Spleen (tissue), 11 donors: ENCODE measurements around the gene PILRA. TPM values are rescaled to one million over a fixed set of nuclear protein-coding genes. Genes with fewer than 3 reads are reported as not detected.
"Not testable (repeated sequence)": the region's sequence is repeated elsewhere in the genome, so short reads cannot be mapped to it uniquely, and the experiment has no call there.

Experiments
- DNase-seq: peaks from one replicate; pipeline ENCODE4 v3.0.0-alpha.2; 2020
- H3K27ac ChIP-seq, 8 donors: fragments of 200-600 bp; sonication (generic) in 7 of 8; 1 replicate in 4 of 8; 2 replicates in 4 of 8; pipeline versions ENCODE4 v1.5.0 to v1.8.0; 2016 to 2021; ENCODE audit warnings: inconsistent platforms in 4 of 8, mild to moderate bottlenecking in 4 of 8, moderate library complexity in 1 of 8
- H3K27me3 ChIP-seq, 7 donors: fragments of 200-600 bp; sonication (generic) in 6 of 7; replicated peaks in 1 of 7; 1 replicate in 4 of 7; 2 replicates in 3 of 7; pipeline versions ENCODE4 v1.5.0 to v1.8.0; 2016 to 2021; ENCODE audit warnings: inconsistent platforms in 3 of 7, mild to moderate bottlenecking in 1 of 7
- H3K36me3 ChIP-seq, 6 donors: fragments of 200-600 bp; sonication (generic) in 5 of 6; 1 replicate in 4 of 6; 2 replicates in 2 of 6; pipeline versions ENCODE4 v1.5.0 to v1.8.0; 2016 to 2021; ENCODE audit warnings: inconsistent platforms in 2 of 6
- H3K4me1 ChIP-seq, 6 donors: fragments of 200-600 bp; sonication (generic) in 5 of 6; 1 replicate in 3 of 6; 2 replicates in 3 of 6; pipeline versions ENCODE4 v1.5.0 to v1.8.0; 2016 to 2021; ENCODE audit warnings: inconsistent platforms in 3 of 6
- H3K4me3 ChIP-seq, 8 donors: fragments of 200-600 bp; sonication (generic) in 7 of 8; 1 replicate in 4 of 8; 2 replicates in 4 of 8; pipeline versions ENCODE4 v1.5.0 to v1.8.0; 2016 to 2021; ENCODE audit warnings: inconsistent platforms in 4 of 8, mild to moderate bottlenecking in 4 of 8, moderate library complexity in 2 of 8
- H3K9me3 ChIP-seq, 8 donors: fragments of 200-600 bp; sonication (generic) in 7 of 8; 1 replicate in 4 of 8; 2 replicates in 4 of 8; pipeline versions ENCODE4 v1.5.0 to v1.8.0; 2016 to 2021; ENCODE audit warnings: inconsistent platforms in 4 of 8
- POLR2A ChIP-seq, 3 donors: fragments of 450-650 bp; IDR thresholded peaks; one replicate each; pipeline ENCODE4 v1.5.1; 2017; ENCODE audit warnings: antibody characterized with exemption in 3 of 3, mild to moderate bottlenecking in 1 of 3
- POLR2AphosphoS5 ChIP-seq, 3 donors: sonication (generic); formaldehyde crosslinking; IDR thresholded peaks; one replicate each; pipeline ENCODE4 v1.5.1; 2017; ENCODE audit warnings: antibody characterized with exemption in 3 of 3
- WGBS, 5 donors: extraction: QIAGEN DNeasy Blood & Tissue Kit in 3 of 5; methylation state at CpG; one replicate each; pipeline versions ENCODE4 v1.1.5 to v1.1.7; 2013 to 2018; 5-methylcytosine and 5-hydroxymethylcytosine counted together
- intact Hi-C: fragments of 100-400 bp; cut with DNase I; formaldehyde crosslinking; loops from one replicate; pipeline ENCODE4 v1.15.0; 2023; ENCODE audit warnings: low total_unique reads
- polyA plus RNA-seq, 3 donors: library from polyadenylated mRNA; stranded (reverse); fragments of 200-250 nt; gene quantifications; one replicate each; pipeline ENCODE4 v1.2.1, GENCODE V29; 2013
- total RNA-seq, 7 donors: library from RNA; depleted of rRNA in 3 of 7; stranded (reverse); fragments of >200 nt in 3 of 7; fragmentation: NEBNext Ultra II Directional in 4 of 7; extraction: Animal tissue kit (Norgen Biotek cat#: 25700) in 4 of 7; gene quantifications; one replicate each; pipeline versions ENCODE4 v1.1.0 to v1.2.1, GENCODE V29; 2016 to 2021
- TF ChIP-seq, protein P1 (sequence below), 11 experiments: fragments of 200-600 bp in 7 of 11; fragments of 450-650 bp in 4 of 11; sonication (generic) in 4 of 11; IDR thresholded peaks in 8 of 11; conservative IDR thresholded peaks in 3 of 11; 1 replicate in 7 of 11; 2 replicates in 4 of 11; pipeline versions ENCODE4 v1.4.0 to v1.8.0; 2016 to 2021; ENCODE audit warnings: antibody characterized with exemption in 11 of 11, inconsistent platforms in 4 of 11, mild to moderate bottlenecking in 1 of 11
- donor health status: healthy with polysubstance abuse.
- donor health status: DM: no; HTN: no; CAD: no; lungs with moderate emphysema.
- donor health status: DM: no; HTN: no; CAD: no.
- donor health status: Bipolar disorder and iron deficiency.
- donor health status: healthy.
- donor health status: DM: no; HTN: no; CAD: no.
- donor health status: DM: yes; HTN: yes; CAD: no.

The PILRA gene
- total and polyA plus RNA-seq, 10 donors: 5.8 to 61.1 (median 25.8) TPM

DNA sequence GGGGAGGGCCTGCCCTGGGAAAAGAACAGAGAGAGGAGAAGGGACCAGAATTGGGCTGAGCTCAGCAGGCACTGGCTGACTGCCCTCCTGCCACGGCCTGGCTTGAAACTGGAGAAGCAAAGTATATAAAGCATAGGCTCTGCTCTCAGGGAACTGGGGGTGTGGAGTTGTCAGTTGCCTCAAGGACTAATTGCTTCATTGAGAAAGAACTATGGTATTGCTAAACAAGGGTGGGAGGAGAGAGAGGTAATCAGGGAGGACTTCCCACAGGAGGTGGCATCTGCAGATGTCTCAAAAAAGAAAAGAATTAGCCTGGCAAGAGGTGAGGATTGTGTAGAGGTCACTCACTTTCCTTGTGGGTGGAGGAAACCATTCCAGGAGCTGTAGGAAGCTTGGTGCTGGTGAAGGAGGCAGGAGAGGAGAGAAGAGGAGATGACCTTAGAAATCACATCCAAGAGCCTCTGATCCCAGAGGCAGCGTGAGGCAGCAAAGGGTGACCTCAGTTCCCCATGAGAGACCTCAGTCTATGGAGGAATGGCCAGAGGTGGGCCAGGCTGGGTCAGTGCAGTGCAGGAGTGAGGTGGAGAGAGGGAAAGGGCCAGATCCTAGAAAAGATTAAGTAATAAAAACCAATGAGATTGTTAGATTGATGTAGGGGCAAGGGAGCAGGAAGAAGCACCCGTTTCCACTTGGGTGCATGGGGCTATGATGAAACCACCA lies 13.0 kb upstream of the PILRA start:
- H3K36me3 ChIP-seq: peaks cover 0 to 99% (median 80%) of the 10 kb centered on the region in 6 donors

DNA sequence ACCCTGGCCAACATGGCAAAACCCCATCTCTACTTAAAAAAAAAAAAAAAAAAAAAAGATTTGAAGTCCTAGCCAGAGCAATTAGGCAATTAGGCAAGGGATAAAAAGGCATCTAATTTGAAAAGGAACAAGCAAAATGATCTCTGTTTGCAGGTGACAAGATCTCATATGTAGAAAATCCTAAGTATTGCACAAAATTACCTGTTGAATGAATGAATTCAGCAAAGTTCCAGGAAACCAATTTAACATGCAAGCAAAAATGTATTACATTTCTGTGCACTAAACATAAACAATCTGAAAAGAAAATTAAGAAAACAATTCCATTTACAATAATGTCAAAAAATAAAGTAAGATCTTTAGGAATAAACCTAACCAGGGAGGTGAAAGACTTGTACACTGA lies 10.2 kb upstream of the PILRA start:
- H3K36me3 ChIP-seq: peaks cover 0 to 83% (median 52%) of the 10 kb centered on the region in 6 donors
- intact Hi-C loops: no loop called here
- TF ChIP-seq POLR2A (IDR thresholded peaks at IDR 0.05): no peak
- TF ChIP-seq, protein P1, sequence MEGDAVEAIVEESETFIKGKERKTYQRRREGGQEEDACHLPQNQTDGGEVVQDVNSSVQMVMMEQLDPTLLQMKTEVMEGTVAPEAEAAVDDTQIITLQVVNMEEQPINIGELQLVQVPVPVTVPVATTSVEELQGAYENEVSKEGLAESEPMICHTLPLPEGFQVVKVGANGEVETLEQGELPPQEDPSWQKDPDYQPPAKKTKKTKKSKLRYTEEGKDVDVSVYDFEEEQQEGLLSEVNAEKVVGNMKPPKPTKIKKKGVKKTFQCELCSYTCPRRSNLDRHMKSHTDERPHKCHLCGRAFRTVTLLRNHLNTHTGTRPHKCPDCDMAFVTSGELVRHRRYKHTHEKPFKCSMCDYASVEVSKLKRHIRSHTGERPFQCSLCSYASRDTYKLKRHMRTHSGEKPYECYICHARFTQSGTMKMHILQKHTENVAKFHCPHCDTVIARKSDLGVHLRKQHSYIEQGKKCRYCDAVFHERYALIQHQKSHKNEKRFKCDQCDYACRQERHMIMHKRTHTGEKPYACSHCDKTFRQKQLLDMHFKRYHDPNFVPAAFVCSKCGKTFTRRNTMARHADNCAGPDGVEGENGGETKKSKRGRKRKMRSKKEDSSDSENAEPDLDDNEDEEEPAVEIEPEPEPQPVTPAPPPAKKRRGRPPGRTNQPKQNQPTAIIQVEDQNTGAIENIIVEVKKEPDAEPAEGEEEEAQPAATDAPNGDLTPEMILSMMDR (IDR thresholded peaks at IDR 0.05 in 8 of 11, conservative IDR thresholded peaks at IDR 0.05 in 3 of 11): no peak
- TF ChIP-seq POLR2AphosphoS5 (IDR thresholded peaks at IDR 0.05): no peak
- H3K4me1 ChIP-seq: peaks cover 4 to 59% (median 42%) of the 10 kb centered on the region in 6 donors
- H3K4me3 ChIP-seq: no peak overlapping the region
- no peaks in the 10 kb centered on the region for H3K27me3 ChIP-seq
- H3K9me3 ChIP-seq: no peaks in the 10 kb centered on the region
- DNase-seq: no peak
- peak overlapping the region in 1 of 8 donors; percentile 18 for H3K27ac ChIP-seq

More for the DNA sequence above, 13.0 kb upstream of the PILRA start:
- Histone ChIP-seq H3K4me3 (no peak overlapping the region), H3K9me3 (no peaks in the 10 kb centered on the region), H3K27ac (peak overlapping the region in 4 of 8 donors; percentile 60 to 89 (median 82)), H3K4me1 (peaks cover 0 to 57% (median 23%) of the 10 kb centered on the region in 6 donors), H3K27me3 (no peaks in the 10 kb centered on the region)
- no peak for DNase-seq
- 64 to 80% (median 76%) methylated on average over 3 of the region's 3 CpGs for WGBS, 5 donors
- TF ChIP-seq POLR2A (IDR thresholded peaks at IDR 0.05) (no peak), POLR2AphosphoS5 (IDR thresholded peaks at IDR 0.05) (no peak)
- TF ChIP-seq, protein P1 (IDR thresholded peaks at IDR 0.05 in 8 of 11, conservative IDR thresholded peaks at IDR 0.05 in 3 of 11): no peak
- intact Hi-C loops: no loop called here

DNA sequence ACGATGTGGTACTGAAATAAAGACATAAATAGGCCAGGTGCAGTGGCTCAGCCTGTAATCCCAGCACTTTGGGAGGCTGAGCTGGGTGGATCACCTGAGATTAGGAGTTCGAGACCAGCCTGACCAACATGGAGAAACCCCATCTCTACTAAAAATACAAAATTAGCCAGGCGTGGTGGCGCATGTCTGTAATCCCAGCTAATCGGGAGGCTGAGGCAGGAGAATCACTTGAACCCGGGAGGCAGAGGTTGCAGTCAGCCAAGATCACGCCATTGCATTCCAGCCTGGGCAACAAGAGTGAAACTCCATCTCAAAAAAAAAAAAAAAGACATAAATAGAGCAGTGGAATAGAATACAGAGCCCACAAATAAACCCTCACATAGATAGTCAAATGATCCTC lies 9.5 kb upstream of the PILRA start:
- H3K27me3 ChIP-seq, DNase-seq, H3K4me3 ChIP-seq, H3K9me3 ChIP-seq, intact Hi-C loops: not testable (repeated sequence)
- peak overlapping the region in 1 of 8 donors; percentile 97 for H3K27ac ChIP-seq
- peaks cover 8 to 59% (median 42%) of the 10 kb centered on the region in 6 donors for H3K4me1 ChIP-seq
- H3K36me3 ChIP-seq: peaks cover 0 to 80% (median 45%) of the 10 kb centered on the region in 6 donors
- 95 to 99% (median 98%) methylated on average over 7 of the region's 7 CpGs for WGBS, 5 donors

DNA sequence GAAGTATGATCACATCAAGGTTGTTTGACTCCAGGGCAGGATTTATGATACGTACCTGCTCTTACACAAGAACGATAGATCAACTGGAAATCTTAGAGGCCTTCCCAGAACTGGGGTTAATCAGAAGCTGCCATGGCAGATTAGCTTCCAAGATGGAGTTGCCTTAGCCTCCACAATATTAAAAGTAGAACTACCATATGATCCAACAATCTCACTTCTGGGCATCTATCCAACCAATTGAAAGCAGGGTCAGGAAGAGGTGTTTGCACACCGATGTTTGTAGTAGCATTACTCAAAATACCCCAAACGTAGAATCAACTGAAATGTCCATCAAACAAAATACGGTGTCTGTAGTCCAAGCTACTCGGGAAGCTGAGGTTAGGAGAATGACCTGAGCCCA lies 8.8 kb upstream of the PILRA start:
- WGBS, 5 donors: 91 to 98% (median 92%) methylated on average over 6 of the region's 6 CpGs
- Histone ChIP-seq H3K9me3 (no peaks in the 10 kb centered on the region), H3K27me3 (no peaks in the 10 kb centered on the region), H3K27ac (peak overlapping the region in 5 of 8 donors; percentile 85 to 97 (median 93)), H3K4me1 (peaks cover 8 to 59% (median 45%) of the 10 kb centered on the region in 6 donors), H3K4me3 (no peak overlapping the region), H3K36me3 (peaks cover 0 to 73% (median 38%) of the 10 kb centered on the region in 6 donors)
- DNase-seq: no peak
- TF ChIP-seq, protein P1 (IDR thresholded peaks at IDR 0.05 in 8 of 11, conservative IDR thresholded peaks at IDR 0.05 in 3 of 11): no peak
- TF ChIP-seq POLR2A (IDR thresholded peaks at IDR 0.05) (no peak), POLR2AphosphoS5 (IDR thresholded peaks at IDR 0.05) (no peak)
- intact Hi-C loops: no loop called here

DNA sequence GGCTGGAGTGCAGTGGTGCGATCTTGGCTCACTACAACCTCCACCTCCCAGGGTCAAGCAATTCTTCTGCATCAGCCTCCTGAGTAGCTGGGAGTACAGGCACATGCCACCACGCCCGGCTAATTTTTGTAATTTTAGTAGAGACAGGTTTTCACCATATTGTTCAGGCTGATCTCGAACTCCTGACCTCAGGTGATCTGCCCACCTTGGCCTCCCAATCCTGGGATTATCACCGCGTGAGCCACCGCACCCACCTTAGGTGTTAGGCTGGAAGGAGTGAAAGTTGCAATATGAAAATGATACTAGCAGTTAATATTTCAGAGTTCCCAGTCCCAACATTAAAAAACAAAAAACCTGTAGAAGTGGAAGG lies 7.3 kb upstream of the PILRA start:
- Histone ChIP-seq H3K4me3 (peak overlapping the region in 1 of 8 donors; percentile 61), H3K4me1 (peaks cover 12 to 64% (median 57%) of the 10 kb centered on the region in 6 donors), H3K27ac (peak overlapping the region; percentile 51 to 97 (median 92)), H3K36me3 (peaks cover 0 to 58% (median 23%) of the 10 kb centered on the region in 6 donors)
- H3K9me3 ChIP-seq, H3K27me3 ChIP-seq, DNase-seq, intact Hi-C loops: not testable (repeated sequence)
- 82 to 92% (median 87%) methylated on average over 7 of the region's 7 CpGs for WGBS, 5 donors
